ENCODE measurements around the gene CD84.

Gene CD84

DNA sequence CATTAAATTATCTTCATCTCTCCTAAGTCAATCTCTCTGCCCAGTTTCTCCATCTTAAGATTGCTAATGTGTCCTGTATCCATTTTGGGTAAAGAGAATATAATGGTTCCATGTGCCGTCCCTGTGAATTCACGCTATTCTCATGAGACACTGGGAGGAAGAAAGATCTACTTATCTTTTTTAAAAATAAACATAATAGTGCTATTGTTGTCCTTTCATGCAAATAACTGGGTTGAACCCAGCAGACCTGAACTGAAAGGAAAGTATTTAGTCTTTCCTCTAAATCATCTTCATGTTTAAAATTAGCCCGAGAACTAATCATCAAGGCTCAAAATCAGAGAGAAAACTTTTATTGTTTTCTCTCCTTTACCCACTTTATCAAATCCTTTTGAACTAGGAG lies 45.2 kb upstream of the CD84 start:
- no peaks in the 10 kb centered on the region for H3K9me3 ChIP-seq (ENCODE audit: insufficient read depth, low read length)
- peaks cover 1% of the 10 kb centered on the region; the same call in 1 of the 2 replicates for H3K36me3 ChIP-seq (ENCODE audit: low read length)
- H3F3A ChIP-seq (ENCODE audit: insufficient read depth) = peaks cover 75% of the 10 kb centered on the region
- H3K9me2 ChIP-seq (replicated peaks; ENCODE audit: insufficient read depth, low read length) = no peaks in the 10 kb centered on the region
- no peaks in the 10 kb centered on the region for H3K27me3 ChIP-seq (ENCODE audit: low read length)
- H2AFZ ChIP-seq (ENCODE audit: low read depth, low read length, severe bottlenecking) = no peak overlapping the region
- peak overlapping the region; percentile 70 for H3K4me2 ChIP-seq (ENCODE audit: low read depth, low read length, poor library complexity, severe bottlenecking)
- H3K79me2 ChIP-seq (ENCODE audit: insufficient read depth, low read length) = peaks cover 14% of the 10 kb centered on the region; the same call in 1 of the 2 replicates
- H3K9ac ChIP-seq (ENCODE audit: low read length) = peak overlapping the region; percentile 58
- H3K27ac ChIP-seq (ENCODE audit: low read depth, low read length) = peak overlapping the region; percentile 97
- TF ChIP-seq EZH2phosphoT487 (conservative IDR thresholded peaks at IDR 0.05; ENCODE audit: low read length) = no peak
- TF ChIP-seq, protein P1, sequence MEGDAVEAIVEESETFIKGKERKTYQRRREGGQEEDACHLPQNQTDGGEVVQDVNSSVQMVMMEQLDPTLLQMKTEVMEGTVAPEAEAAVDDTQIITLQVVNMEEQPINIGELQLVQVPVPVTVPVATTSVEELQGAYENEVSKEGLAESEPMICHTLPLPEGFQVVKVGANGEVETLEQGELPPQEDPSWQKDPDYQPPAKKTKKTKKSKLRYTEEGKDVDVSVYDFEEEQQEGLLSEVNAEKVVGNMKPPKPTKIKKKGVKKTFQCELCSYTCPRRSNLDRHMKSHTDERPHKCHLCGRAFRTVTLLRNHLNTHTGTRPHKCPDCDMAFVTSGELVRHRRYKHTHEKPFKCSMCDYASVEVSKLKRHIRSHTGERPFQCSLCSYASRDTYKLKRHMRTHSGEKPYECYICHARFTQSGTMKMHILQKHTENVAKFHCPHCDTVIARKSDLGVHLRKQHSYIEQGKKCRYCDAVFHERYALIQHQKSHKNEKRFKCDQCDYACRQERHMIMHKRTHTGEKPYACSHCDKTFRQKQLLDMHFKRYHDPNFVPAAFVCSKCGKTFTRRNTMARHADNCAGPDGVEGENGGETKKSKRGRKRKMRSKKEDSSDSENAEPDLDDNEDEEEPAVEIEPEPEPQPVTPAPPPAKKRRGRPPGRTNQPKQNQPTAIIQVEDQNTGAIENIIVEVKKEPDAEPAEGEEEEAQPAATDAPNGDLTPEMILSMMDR (IDR thresholded peaks at IDR 0.05; ENCODE audit: insufficient read depth, low read length, poor library complexity, severe bottlenecking) = no peak
- peak overlapping the region; percentile 29 for H3K4me3 ChIP-seq (ENCODE audit: insufficient read depth, low read length, poor library complexity, severe bottlenecking)
- no peaks in the 10 kb centered on the region for H4K20me1 ChIP-seq (ENCODE audit: low read depth, low read length)

GRCh38 chr1:160623862-160624261 lies 44.6 kb upstream of the CD84 start:
- Histone ChIP-seq H4K20me1 (ENCODE audit: low read depth, low read length) (no peaks in the 10 kb centered on the region), H3K27ac (ENCODE audit: low read depth, low read length) (peak overlapping the region; percentile 97), H3F3A (ENCODE audit: insufficient read depth) (peaks cover 78% of the 10 kb centered on the region), H3K9me3 (ENCODE audit: insufficient read depth, low read length) (no peaks in the 10 kb centered on the region), H3K4me3 (ENCODE audit: insufficient read depth, low read length, poor library complexity, severe bottlenecking) (peak overlapping the region; percentile 29), H3K4me2 (ENCODE audit: low read depth, low read length, poor library complexity, severe bottlenecking) (peak overlapping the region; percentile 70), H3K27me3 (ENCODE audit: low read length) (no peaks in the 10 kb centered on the region), H3K36me3 (ENCODE audit: low read length) (peaks cover 7% of the 10 kb centered on the region), H3K9ac (ENCODE audit: low read length) (peak overlapping the region; percentile 58), H2AFZ (ENCODE audit: low read depth, low read length, severe bottlenecking) (no peak overlapping the region), H3K79me2 (ENCODE audit: insufficient read depth, low read length) (peaks cover 14% of the 10 kb centered on the region; the same call in 1 of the 2 replicates), H3K9me2 (replicated peaks; ENCODE audit: insufficient read depth, low read length) (no peaks in the 10 kb centered on the region)
- no peak for TF ChIP-seq EZH2phosphoT487 (conservative IDR thresholded peaks at IDR 0.05; ENCODE audit: low read length)
- TF ChIP-seq, protein P1 (IDR thresholded peaks at IDR 0.05; ENCODE audit: insufficient read depth, low read length, poor library complexity, severe bottlenecking) = no peak

- H3K4me3 ChIP-seq (ENCODE audit: insufficient read depth, low read length, poor library complexity, severe bottlenecking) = peak overlapping the region; percentile 29
- H2AFZ ChIP-seq (ENCODE audit: low read depth, low read length, severe bottlenecking) = no peak overlapping the region
- peak overlapping the region; percentile 97 for H3K27ac ChIP-seq (ENCODE audit: low read depth, low read length)
- peak overlapping the region; percentile 70 for H3K4me2 ChIP-seq (ENCODE audit: low read depth, low read length, poor library complexity, severe bottlenecking)
- H3K9me3 ChIP-seq (ENCODE audit: insufficient read depth, low read length) = no peaks in the 10 kb centered on the region
- TF ChIP-seq, protein P1 (IDR thresholded peaks at IDR 0.05; ENCODE audit: insufficient read depth, low read length, poor library complexity, severe bottlenecking) = no peak
- TF ChIP-seq EZH2phosphoT487 (conservative IDR thresholded peaks at IDR 0.05; ENCODE audit: low read length) = no peak
- H3K36me3 ChIP-seq (ENCODE audit: low read length) = peaks cover 7% of the 10 kb centered on the region
- peaks cover 74% of the 10 kb centered on the region for H3F3A ChIP-seq (ENCODE audit: insufficient read depth)
- H3K79me2 ChIP-seq (ENCODE audit: insufficient read depth, low read length) = peaks cover 14% of the 10 kb centered on the region; the same call in 1 of the 2 replicates
- H4K20me1 ChIP-seq (ENCODE audit: low read depth, low read length) = no peaks in the 10 kb centered on the region
- peak overlapping the region; percentile 58 for H3K9ac ChIP-seq (ENCODE audit: low read length)
- no peaks in the 10 kb centered on the region for H3K27me3 ChIP-seq (ENCODE audit: low read length)
- H3K9me2 ChIP-seq (replicated peaks; ENCODE audit: insufficient read depth, low read length) = no peaks in the 10 kb centered on the region
Measured at GRCh38 chr1:160623227-160623633, 43.9 kb upstream of the CD84 start.
